NK-92 (cell line): ENCODE data around the gene HLA-DRB1.
"Not testable (repeated sequence)": the region's sequence is repeated elsewhere in the genome, so short reads cannot be mapped to it uniquely, and the experiment has no call there.

Experiments
- DNase-seq: peaks from one replicate; lab custom pipeline; 2025; ENCODE audit not compliant: unreplicated experiment; lab: John Stamatoyannopoulos, UW

Gene HLA-DRB1

DNA sequence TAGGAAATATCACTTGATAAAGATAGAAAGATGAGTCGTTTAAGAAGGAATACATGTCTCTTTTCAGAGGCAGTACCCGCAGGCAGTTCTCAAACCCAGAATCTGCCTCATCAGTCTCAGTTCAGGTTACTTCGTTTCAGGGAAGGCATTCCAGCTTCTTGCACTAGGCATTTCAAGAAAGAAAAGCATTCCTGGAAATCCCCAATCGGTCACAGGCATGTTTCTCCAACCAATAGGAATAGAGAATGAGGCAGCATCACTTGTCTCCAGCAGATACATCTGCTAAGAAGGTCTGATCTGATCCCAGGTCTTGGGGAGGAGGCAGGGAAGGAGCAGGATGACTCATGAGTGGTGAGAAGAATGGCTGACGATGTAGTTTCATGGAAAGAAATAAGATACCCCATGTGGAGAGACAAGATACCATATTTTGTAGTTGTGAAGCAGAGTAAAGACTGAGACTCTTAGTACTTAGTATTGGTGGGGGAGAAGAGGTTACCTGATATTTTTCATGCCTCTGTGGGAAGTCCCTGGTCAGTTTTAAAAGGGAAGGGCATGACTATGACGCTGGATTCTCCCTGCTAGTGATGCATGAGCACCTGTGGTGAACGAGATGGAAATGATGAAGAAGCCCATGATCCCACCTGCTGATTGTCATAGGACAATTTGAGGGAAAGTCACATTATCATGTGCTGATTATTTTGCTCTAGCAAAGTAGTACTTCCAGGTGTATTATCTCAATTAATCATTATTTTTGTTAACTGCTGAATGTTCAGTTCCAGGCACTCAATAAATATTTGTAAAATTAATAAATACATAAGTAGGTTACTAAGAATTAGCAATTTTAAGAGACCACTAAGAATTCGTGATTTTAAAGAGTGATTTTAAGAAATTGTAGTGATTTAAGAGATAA, 20.3 kb upstream of the HLA-DRB1 start:
- DNase-seq: no peak

DNA sequence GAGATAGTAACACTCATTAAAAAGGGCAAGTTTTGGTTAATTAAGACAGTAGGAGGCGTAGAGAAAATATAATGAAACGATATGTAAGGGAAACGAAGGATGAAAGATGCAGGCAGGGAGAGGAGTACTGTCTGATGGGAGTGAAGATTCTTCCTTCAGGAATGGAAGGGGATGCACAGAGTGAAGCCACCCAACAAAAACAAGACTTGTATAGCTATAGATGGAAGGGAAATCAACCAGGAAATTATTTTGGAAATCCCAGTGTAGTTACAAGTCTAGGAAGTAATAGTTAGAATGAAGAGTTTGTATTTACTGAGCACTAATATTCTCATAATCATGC, 19.7 kb upstream of the HLA-DRB1 start:
- DNase-seq: no peak

DNA sequence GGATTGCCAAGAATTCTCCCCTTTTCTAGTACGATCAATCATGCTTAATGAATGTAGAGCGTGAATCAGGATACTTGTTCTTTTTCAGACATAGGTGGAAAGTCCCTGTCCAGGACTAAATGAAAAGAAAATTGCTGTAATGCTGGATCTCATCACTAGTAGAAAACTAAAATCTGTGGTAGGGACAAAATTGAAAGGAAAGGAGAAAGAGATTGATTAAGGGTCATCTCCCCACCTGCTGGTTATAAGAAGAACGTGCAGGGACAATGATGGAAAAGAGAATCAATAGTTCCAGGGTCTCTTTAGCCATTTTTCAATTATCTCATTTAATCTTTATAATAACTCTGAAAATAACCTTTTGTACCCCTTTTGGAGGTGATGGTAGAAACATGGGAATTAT, 18.7 kb upstream of the HLA-DRB1 start:
- DNase-seq: no peak

DNA sequence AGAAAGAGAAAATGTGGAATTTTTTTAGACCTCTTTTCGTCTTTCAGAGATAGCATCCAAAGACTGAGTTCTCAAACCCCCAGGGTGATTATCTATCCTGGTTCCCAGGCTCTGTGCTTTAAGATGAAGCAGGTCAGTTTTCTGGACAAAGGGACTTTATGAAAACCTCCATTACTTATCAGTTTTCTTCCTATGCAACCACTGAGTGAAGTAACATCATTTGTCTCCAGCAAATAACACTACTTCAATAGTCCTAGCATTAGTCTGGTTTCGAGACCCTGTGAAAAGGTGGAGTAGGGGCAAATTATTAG, 18.3 kb upstream of the HLA-DRB1 start:
- no peak for DNase-seq

DNA sequence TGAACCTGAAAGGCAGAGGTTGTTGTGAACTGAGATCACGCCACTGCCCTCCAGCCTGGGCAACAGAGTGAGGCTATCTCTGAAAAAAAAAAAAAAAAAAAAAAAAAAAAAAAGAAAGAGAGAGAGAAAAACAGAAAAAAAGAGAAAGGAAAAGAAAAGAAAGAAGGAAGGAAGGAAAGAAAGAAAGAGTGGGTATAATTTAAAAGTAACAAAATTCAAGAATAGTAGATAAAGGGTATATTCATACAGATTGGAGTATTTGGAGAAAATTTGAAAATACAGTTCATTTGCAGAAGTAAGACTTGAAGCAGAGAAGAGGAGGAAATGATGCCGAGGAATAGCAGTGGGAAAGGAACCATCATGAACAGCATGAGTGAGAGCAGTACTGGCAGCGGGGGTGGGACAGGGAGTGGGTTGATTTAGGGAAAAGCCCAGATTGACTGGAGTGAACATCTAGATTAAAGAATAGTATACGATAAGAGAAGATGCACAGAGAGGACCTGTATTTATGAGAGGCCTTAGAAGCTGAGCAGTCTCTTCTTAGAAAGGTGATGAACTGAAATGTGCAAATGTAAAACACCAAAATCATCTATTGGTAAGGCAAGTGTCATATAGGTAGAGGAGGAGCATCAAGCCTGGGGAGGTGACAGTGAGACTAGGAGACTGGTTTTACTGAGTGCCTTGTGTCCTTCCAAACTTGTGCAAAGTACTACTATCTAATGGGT, 17.8 kb upstream of the HLA-DRB1 start:
- no peak for DNase-seq

DNA sequence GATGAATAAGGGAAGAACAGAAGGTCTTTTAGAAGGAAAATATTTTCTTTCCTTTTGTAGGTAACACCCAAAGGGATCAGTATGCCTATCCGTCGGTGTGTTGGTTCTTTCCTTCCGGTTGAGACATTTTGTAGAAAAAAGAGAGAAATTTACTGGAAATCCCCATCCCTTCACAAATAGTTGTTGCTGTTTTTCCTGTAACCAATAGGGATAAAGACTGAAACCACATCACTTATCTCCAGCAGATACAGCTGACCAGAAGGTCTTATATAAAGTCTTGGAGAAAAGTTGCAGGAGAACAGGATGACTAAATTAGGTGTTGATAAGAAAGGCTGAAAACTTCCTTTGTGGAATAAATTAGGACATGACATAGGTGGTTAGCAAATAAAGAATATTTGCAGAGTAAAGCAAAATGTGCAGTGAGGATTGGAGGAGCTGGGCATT, 14.8 kb upstream of the HLA-DRB1 start:
- no peak for DNase-seq

DNA sequence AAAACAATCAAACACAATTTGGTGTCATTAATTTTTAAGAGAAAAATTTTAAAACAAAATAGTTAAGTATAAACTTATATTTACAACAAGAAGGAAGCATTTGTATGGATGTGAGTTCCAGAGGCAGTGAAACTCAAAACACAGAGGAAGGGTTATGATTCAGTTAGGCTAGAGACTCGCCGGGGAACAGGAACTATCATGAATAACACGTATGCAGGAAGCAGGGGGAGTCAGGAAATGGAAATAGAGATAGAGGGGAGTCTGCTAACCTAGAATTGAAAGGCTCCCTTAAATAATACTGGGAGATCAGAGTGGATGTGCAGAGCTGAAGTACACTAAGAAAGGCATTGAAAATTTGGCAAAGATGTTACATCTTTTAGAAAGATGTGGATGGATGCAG, 14.2 kb upstream of the HLA-DRB1 start:
- no peak for DNase-seq

DNA sequence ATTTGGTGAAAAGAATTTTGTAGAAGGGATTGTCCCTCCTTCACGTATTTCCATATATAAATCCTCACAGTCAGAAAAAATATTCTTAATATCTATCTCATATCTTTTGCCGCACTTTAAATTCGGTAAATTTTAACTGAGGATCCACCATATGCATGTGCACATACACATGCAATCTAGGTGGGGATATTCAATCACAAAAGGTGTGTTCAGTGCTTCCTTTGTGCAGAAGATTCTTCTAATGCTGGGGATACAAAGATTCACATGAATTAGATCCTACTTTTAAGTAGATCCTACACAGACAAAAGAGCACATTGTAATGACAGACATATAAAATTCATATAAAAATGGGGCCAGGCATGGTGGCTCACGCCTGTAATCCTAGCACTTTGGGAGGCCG, 13.6 kb upstream of the HLA-DRB1 start:
- DNase-seq: no peak

DNA sequence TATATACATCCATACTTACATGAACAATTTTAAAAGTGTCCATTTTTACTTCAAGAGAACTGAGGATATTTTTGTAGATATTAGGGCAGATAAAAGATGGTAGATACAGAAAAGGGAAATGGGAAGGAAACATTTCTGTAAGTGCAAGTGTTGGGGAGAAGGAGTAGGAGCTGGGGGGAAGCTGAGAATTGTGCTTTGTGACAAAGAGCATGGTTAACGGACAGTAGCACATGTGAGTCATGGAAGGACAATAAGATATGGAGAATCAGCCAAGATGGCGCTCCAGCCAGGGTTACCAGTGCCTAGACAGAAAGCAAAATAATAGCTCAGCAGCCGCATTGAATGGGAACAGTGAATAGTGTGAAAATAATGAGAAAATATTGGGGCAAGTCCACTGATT, 12.7 kb upstream of the HLA-DRB1 start:
- no peak for DNase-seq

DNA sequence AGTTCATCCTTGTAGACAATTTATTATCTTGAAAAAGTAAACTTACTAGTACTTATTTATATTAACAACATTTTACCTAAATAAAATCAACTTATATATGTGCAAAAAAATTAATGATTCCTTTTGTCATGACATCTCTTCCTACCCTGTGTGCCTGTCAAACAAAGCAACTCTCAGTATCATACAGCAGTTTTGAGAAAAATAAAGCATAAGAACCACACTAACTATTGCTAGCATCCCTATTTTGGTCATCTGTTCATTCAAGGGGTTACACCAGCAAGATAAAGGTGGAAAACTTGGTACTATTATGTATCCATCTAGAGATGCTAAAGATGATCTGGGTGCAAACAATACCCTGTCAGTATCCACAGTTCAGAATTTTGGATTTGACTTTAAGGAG, 7.4 kb upstream of the HLA-DRB1 start:
- no peak for DNase-seq

DNA sequence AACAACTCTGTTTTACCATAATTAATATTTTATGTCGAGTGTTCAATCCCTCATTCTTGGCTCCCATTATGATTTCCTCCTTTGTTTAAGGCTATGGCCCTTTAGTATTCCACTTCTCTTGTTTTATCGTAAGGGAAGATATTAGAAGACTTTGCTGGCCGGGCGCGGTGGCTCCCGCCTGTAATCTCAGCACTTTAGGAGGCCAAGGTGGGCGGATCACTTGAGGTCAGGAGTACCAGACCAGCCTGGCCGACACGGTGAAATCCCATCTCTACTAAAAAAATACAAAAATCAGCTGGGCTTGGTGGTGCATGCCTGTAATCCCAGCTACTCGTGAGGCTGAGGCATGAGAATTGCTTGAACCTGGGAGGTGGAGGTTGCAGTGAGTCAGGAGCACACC, 1.1 kb upstream of the HLA-DRB1 start:
- DNase-seq: not testable (repeated sequence)

DNA sequence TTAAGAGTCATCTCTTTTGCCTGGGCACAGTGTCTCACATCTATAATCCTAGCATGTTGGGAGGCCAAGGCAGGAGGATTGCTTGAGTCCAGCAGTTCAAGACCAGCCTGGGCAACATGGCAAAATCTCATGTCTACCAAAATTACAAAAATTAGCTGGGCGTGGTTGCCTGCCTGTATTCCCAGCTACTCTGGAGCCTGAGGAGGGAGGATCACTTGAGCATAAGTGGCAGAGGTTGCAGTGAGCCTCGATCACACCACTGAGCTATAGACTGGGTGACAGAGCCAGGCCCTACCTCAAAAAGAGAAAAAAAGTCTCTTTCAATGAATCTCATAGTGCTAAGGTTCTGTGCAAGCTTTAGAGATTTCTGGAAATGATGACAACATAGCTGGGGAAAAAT, 1.5 kb downstream of the HLA-DRB1 start:
- DNase-seq: no peak

DNA sequence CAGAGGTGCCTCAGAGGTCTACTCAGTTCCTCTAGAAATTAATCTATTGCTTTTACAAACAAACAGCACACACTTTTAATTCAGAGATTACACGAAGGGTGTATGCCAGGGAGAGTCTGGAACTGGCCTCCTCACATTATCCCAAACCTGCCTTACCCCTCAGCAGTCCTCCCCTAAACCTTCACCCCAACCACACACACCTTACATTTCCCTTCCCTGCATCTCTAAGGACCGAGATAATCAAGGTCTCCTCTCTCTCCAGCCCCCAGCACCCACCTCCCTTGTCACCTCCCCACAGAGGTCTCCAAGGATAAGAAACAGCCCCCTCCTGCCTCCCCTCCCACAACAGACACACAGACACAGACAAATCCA, 6.1 kb downstream of the HLA-DRB1 start:
- no peak for DNase-seq

DNA sequence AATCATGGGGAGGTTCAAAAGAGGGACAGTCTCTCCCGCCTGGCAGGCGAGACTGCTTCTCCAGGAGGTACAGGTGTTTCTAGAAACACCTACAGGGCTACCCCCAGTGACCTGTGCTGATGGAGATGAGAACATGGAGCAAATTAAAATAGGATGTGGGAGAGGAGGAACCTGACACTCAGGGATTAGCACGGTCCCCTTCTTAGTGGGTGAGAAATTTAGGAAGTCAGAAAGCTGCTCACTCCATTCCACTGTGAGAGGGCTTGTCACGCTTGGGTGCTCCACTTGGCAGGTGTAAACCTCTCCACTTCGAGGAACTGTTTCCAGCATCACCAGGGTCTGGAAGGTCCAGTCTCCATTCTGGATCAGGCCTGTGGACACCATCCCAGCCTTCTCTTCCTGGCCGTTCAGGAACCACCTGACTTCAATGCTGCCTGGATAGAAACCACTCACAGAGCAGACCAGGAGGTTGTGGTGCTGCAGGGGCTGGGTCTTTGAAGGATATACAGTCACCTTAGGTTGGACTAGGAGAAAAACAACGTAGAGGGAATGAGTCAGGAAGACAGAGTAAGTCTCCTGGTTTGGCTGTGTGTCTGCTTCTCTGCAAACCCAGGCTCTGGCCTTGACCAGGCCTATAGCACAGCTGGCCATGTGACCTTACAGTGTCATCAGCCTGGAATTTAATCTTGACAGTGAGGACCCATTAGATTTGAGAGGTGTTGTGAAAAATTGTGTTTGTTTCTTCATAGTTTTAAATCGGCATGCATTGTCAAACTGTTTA, 8.1 kb downstream of the HLA-DRB1 start:
- no peak for DNase-seq

DNA sequence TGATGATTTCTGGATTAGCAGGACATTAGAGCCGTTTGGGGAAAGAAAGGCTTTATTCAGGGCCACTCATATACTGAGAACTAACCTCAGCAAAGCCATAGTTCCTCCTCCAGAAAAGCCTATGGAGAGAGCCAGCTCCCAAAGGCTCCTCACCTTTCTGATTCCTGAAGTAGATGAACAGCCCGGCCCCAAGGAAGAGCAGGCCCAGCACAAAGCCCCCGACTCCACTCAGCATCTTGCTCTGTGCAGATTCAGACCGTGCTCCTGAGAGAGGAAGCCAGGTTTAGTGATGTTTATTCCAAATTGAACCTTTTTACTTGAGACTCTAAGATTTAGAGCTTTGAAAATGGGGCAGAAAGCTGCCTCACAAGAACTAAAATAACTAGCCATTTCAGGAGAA, 9.1 kb downstream of the HLA-DRB1 start:
- DNase-seq: no peak

DNA sequence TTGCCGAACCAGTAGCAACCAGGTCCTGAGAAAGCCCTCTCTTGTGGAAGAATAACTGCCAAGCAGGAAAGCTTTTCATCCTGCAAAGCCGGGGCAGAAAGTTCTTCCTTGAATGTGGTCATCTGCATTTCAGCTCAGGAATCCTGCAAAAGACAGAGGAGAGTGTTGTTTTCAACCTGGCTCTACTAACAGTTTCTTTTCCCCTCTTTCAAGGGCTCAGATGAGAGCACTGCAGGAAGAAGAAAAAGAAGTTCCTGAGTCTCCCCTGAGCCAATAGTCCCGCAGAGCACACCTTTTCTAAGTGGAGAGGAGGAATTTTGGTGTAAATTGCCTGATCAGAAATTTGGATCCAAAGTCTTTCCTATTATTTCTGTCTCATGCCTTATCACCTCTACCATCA, 10.7 kb downstream of the HLA-DRB1 start:
- no peak for DNase-seq

DNA sequence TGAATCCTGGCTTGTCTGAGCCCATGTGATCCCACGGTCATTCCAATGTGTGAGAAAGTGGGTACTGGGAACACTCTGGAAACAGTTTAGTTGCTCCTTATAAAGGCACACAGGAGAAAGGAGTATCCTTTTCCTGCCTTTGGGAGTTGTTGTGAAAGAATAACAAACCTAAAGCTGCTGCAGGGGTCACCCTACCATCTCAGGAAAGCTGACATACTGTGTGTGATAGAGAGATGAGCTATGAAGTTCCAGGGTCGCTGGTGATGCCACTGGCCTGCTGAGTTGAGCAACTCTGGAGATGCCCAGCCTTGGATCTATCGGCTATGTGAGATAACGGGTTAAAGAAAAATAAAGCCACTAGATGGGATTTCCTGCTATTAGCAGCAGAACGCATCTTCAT, 12.2 kb downstream of the HLA-DRB1 start:
- DNase-seq: not testable (repeated sequence)

DNA sequence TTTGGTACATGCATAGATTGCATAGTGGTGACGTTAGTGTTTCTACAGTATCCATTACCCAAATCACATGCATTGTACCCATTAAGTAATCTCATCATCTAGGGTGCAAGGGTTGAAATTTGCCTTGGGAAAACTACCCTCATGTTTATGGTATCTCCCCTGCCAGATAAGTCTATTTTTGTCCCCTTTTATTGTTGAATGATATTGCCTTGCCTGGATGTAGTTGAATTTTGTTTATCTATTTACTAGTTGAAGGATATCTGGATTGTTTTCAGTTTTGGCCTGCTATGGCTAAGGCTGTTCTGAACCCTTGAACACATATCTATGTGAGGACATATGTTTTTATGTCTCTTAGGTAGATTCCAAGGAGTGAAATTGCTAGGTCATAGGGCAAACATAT, 13.4 kb downstream of the HLA-DRB1 start:
- DNase-seq: no peak

DNA sequence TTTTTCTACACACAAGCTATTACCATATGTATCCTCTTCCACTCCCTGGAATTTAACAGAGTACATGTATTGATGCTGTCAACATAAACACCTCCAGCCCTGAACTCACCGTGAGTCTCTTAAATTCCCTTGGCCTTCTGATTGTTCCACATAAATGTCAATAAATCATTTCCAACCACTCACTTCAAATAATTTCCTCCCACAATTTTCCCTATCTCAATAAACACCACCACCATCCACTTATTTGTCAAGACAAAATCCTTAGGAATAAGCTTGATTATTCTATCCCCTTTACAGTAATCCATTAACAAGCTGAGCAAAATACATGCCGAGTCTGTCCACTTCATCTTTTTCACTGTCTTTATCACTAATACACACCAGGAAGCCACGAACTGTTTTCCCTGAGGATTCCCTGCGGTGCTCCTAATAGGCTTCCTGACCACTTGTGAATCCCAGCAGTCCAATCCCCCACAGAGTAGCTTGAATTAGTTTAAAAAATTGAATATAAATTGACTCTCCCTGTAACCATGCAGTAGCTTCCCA, 19.2 kb downstream of the HLA-DRB1 start:
- no peak for DNase-seq

DNA sequence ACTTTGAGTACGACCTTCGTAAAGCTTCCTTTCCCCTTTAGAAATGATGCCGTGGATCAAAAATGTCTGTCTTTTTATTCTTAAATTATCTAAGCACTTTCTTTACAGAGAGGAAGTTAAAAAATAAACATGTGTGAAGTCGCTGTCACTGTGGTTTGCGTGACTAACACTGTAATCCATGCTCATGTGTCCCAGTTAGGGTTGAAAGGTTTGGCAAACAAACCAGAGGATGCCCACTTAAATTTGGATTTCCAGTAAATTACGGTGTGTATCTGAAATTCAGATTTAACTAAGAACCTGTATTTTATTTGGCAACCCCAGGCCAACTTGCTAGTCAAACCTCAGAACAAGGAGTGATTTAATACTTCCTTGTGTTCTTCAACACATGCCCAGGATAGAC, 21.1 kb downstream of the HLA-DRB1 start:
- DNase-seq: no peak

DNA sequence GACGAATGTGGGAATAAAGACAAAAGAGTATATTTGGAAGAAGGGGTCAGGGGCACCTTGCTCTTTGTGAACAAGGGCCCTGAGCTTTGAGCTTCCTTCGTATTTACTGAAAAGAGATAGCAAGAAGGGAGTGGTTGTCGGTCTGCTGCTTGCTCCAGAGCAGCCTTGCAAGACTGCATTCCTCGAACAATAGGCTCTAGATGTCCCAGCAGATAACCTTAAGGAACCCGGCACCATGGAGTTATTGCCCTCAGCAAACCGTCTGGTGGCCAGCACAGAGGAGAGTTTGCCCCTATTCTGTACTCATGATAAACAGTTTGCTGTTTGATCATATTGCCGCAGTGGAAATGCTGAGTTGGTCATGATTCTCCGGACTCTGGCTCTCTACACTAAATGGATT, 22.7 kb downstream of the HLA-DRB1 start:
- no peak for DNase-seq

DNA sequence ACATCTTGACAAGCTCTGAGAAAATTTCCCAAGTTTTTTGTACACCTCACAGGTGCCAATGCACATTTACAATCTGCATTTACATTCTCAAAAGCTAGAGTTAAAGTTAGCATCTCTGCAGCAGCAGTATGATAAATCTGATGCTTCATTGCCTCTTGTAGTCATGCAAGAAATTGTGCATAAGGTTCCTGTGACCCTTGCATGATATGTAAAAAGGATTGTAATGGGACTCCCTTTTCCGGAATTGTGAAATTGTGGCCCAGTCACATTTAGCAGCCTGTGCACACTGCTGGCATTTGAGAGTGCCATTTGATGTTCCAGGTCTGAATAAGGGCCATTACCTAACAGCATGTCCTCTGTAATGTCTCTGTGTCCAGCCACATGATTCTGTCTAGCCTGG, 24.1 kb downstream of the HLA-DRB1 start:
- DNase-seq: no peak
